ENCODE measurements around the gene PTCH1.
A peak's percentile ranks its signal among the peaks of the same experiment; 100 is the strongest.

Gene PTCH1

DNA sequence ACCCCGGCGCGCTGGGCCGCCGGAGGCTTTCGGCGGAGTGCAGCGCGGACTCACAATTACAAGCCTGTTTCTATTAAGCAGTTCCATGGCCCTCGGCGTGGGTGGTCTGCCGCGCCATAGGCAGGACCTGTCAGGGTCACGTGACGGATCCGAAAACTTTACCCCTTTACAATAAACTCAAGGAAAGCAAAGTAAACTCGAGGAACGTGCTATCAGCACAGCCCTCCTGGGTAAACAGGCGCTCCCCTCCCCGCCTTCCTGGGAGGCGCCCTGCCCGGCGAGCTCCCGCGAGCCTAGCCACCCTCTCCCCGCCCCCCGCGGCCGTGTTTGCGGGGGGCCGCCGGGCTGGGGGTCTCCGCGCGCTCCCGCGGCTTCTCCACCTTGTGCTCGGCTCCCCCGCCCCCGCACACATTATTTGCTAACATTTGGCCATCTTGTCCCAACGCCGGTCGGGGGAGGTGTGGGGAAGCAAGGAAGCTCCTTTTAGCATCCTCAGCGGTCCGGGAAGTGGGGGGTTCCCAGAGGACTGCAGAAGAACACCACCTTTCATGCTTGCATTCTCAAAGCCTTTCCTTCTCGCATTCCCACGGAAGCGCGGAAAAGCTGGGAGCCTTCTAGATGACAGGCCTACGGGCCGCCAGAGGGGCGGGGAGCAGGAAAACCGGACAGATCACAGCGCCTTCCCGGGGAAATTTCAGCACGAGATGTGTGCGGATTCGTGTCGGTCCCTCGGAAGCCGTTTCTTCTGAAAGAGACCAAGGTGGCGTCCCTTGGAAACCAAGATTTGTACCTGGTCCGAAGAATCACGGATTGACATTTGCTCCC is at the start of gene PTCH1:
TSS of gene PTCH1 (minus strand) at position 238 of the 825 bp plus-strand sequence.
- peak; percentile 78 for DNase-seq

- DNase-seq, result no peak
Measured at GRCh38 chr9:95565982-95566381, 49.2 kb upstream of the PTCH1 start.

GRCh38 chr9:95561913-95562312 is 45.1 kb upstream of the PTCH1 start:
- no peak for DNase-seq

DNA sequence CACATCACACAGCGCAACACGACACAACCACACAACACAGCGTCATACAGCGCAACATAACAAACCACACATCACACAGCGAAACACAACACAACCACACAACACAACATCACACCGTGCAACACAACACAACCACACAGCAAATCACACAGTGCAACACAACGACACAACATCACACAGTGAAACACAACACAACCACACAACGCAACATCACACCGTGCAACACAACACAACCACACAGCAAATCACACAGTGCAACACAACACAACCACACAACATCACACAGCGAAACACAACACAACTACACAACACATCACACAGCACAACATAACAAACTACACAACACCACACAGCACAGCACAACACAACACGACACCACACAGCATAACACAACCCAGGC is 40.4 kb upstream of the PTCH1 start:
- no peak for DNase-seq

DNA sequence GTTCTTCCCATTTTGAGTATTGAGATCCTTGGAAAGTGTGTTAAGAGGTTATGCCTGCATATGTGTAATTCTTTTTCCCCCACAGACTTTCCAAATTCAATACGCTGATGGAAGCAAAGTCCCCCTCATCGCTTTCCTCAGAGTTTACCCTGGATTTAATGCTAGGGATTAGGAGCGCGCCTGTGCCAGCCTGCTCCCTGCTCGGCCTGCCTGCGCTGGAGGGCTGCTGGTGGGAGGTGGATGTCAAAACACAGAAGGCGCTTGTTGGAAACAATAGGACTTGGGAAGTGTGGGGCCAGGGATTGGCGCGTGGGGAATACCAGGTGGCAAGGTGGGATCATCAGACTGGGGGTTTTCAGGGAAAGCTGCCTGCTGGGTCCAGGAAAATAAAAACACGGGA is 39.8 kb upstream of the PTCH1 start:
- no peak for DNase-seq

- peak; percentile 63 for DNase-seq
Measured at GRCh38 chr9:95552814-95553546, 36.2 kb upstream of the PTCH1 start.

DNA sequence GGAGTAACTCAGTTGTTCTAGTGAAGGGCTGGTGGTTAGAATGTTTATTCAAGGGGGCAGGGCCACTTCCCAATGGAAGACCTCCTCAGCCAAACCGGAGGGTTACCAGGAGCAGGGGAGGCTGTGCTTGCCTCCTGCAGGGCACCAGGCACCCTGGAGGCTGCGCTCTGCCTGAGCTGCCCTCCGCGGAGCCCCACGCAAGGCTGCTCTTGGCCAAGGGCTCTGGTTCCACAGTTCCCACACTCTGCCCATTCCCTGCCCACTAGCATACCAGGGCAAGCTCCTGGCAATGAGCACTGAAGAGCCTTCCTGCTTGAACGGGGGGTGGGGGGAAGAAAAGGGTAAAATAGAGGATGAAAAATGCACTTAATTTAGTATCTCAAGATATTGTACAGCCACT is 35.5 kb upstream of the PTCH1 start:
- DNase-seq, result no peak

DNA sequence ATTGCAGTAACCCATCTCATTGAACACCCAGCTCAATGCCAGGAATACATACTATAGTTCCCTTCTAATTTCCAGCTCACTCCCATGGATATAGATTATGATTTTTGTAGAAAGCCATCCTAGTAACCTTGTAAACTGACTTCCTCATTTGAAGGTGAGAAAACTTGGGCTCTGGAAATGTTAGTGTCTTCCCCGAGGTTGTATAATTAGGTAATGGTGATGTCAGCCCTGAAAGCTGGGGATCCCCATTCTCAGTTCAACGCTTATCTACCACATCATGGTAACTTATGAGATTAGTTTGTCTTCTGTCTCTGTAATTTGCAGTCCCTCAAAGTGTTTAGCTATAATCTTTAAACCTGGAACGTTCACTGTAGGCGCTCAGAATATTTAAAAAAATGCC is 34.6 kb upstream of the PTCH1 start:
- no peak for DNase-seq

GRCh38 chr9:95545831-95546567 is 29.2 kb upstream of the PTCH1 start:
- DNase-seq, result no peak

DNA sequence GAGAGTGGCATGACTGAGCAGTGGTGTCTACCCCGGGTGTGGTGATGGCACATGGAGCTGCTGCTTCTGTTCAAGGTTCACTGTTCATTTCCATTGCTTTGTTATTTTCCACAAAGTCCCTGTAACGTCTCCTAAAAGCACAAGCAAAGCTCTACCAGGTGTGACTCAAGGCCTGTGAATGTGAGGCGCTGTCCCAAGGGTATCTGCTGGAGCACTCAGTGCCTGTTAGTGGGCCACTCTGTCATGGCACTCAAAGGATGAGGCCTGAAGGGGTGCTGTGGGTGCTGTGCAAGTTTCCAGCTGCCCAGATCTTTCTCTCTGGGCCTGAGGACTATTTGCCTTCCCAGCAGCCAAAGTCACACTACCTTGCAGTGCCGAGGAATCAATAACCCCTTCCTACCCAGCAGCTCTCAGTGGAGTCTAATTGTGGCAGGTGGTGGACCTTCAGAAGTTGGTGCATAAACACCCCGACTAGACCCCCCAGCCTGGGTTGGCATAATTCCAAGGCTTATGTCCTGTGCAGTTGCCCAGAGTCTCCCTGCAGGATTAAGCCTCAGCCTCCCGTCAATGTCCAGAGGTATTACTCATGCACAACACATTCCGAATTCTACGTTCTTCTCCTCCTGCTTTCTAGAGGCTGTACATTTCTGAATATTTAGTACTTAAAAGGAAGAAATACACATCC is 17.4 kb upstream of the PTCH1 start:
- DNase-seq, result no peak

GRCh38 chr9:95529910-95530309 is 13.1 kb upstream of the PTCH1 start:
- DNase-seq, result no peak

DNA sequence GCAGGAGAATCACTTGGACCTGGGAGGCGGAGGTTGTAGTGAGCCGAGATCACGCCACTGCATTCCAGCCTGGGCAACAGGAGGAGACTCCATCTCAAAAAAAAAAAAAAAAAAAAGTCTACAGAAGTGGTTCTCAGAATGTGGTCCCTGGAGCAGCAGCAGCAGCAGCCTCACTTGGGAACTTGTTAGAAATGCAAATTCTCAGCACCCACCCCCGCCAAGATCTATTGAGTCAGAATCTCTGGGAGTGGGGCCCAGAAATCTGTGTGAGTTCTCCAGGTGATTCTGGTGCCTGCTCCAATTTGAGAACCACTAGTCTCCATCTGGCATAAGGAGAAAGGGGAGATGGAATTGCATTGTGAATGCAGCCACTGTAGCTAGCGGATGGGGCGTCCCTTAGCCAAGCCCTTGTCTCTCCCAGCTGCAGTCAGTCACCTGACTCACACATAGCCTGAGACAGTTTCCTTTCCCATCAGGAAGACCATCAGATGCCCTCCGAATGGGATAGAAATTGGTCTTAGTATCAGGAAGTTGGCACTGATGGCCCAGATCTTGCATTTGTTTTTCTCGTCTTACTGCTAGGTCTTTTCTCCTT is 12.2 kb upstream of the PTCH1 start:
- DNase-seq, result no peak

GRCh38 chr9:95522871-95523370 is 6.2 kb upstream of the PTCH1 start:
- no peak for DNase-seq

GRCh38 chr9:95521699-95522098 is 4.9 kb upstream of the PTCH1 start:
- no peak for DNase-seq

- DNase-seq, result no peak
Measured at GRCh38 chr9:95517559-95518425, 1.0 kb upstream of the PTCH1 start.

DNA sequence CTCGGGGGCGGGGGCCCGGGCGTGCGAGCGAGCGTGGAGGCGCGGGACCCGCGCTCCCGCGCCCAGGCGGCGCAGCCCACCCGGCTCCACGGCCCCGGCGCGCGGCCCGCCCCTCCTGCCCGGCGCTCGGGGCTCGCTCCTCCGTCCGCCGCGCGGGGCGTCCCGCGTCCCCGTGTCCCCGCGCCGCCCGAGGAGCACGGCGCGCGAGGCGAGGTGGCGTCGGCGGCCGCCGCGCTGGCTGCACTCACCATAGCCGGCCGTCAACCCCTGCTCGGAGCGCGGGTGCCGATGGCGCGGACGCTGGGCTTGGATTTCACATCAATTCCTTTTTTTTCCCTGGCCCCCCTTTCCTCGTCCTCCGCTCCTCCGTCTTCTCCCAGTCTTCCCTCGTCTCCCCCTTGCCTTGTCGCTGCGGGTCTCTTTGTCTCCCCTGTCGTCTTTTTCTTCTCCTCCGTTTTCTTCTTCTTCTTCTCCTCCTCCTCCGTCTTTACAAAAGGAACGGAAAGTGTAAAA is 494 bp downstream of the PTCH1 start:
- DNase-seq, result no peak

GRCh38 chr9:95515272-95516113 is 1.3 kb downstream of the PTCH1 start:
- DNase-seq, result peak; percentile 57

DNA sequence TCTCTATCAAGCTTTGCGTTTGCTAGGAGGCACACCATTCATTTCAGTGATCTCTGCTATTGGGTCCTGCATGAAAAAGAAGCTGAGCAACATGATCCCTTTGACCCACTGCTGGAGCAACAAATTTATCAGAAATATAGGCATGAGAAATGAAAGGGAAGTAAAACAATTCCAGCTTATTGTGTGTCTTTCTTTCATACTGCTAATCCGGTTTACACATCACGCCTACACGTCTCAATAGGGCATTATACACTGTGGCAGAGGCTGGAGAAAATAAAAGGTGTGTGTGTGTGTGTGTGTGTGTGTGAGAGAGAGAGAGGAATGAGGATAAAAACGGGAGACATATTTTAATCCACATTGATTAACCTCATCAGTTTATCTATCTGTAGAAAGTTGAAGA is 2.4 kb downstream of the PTCH1 start:
- DNase-seq, result no peak

GRCh38 chr9:95513711-95514110 is 3.1 kb downstream of the PTCH1 start:
- DNase-seq, result no peak

GRCh38 chr9:95512709-95513095 is 4.1 kb downstream of the PTCH1 start:
- DNase-seq, result no peak
